Measurements from ENCODE around the gene SMYD3.
"Not testable (repeated sequence)": the region's sequence is repeated elsewhere in the genome, so short reads cannot be mapped to it uniquely, and the experiment has no call there.

SMYD3 gene

DNA sequence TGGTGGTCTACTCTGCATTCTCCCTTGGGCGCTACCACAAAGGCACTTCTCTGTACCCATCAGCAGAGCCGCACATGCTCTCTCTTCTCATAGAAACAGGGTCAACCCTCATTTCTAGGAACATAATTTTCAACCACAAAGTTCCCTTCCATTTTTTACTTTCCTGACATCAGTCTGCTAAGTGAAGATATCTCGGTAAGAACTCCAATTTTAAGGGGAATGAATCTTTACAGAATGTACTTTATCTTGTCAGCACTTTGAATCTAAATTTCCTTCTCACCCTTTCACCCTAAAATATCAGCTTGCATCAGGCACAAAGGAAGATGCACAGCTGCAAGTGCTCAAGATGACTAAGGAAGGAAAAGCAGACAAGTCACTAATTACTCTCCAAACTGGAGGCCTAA is 545.9 kb downstream of the SMYD3 start:
- DNase-seq, result no peak

DNA sequence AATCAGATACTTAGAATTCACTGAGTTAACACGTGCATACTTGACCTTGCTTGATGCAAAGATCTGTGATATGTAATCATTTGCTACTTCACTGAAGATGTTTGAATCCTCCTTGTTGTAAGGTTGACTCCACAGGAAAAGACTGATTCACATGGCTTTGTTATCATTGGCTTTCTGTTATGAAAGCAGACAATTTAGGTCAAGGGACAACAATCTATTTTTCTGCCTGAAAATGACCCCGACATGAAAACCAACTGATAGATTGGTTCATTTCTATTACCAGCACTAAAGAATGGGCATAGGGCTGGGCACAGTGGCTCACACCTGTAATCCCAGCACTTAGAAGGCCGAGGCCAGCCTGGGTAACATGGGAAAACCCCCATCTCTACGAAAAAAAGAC is 546.9 kb downstream of the SMYD3 start:
- DNase-seq, result no peak

DNA sequence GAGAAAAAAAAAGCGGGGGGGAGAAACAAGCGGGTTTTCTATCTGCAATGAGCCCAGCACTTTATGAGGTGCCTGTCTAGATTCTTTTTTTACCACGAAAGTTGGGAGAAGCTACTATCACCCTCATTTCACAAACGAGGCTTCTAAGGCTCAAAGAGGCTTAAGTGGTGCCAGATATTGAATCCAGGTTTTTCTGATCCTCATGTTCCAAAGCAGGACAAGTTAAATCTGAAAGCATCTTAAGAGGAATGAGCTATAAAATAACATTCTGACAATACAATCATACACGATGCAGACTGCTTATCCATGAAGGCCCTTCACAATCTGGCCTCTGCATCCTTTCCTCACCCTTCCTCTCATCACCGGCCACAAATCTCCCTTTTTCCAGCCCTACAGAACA is 549.1 kb downstream of the SMYD3 start:
- DNase-seq, result no peak

DNA sequence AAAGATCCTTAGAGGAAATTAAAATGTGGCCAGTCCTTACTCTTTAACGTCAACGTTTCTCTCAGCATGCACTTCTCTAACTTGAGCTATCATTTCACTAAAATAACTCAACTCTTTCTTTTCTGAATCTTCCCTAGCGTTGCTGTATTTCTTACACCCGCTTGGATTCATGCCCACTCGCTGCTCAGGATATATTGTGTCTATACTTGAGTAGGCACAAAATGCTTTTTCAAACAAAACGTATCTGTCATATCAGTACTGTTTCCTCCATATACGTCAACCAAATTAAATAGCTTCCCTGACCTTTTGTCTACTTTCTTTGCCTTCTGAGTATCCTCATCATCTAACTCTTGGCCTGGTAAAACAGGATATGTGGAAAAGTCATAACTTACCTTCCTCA is 549.7 kb downstream of the SMYD3 start:
- no peak for DNase-seq

DNA sequence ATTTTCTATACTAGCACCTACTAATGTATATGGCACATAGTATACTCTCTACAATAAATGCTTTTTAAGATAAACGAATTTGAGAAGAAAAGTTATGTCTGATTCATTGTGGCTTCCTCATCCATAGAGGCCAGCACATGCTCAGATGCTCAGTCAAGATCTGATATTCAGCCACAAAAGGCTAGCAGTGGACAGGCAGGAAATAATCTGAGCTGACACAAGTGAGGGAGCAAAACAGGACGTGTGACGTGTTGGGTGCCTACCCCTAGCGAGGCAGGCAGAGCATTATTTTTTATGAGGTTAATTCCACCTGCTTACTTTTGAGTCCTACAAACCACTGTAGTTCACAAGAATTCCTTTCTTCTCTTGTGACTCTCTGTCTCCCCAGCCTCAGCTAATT is 550.9 kb downstream of the SMYD3 start:
- DNase-seq, result no peak

DNA sequence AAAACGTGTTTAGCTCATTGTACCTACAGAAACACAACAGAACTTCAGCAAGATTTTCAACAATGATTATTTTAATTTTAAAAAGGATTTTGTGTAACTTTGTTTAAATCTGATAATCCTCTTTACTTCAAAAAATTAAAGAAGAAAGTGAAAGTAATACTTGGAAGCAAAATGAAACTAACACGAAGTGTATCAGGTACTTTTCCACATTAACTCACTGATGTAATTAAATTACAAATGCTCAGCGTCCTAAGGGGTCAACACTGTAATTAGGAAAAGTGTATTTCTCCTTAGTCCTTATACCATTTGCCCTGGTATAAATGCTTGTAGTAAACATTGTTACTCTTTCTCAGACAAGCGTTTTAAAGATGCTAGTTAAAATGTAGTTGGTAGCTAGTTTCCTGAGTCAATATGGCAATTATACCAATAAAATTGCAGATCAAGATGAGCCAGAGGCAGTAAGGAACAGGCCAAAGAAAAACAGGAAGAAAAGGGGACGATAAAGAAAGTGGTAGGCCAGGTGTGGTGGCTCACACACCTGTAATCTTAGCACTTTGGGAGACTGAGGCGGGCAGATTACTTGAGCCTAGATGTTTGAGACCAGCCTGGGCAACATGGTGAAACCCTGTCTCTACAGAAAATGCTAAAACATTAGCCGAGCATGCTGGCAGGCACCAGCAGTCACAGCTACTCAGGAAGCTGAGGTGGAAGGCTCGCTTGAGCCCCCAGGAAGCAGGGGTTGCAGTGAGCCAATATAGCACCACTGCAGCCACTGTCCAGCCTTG is 553.0 kb downstream of the SMYD3 start:
- no peak for DNase-seq

DNA sequence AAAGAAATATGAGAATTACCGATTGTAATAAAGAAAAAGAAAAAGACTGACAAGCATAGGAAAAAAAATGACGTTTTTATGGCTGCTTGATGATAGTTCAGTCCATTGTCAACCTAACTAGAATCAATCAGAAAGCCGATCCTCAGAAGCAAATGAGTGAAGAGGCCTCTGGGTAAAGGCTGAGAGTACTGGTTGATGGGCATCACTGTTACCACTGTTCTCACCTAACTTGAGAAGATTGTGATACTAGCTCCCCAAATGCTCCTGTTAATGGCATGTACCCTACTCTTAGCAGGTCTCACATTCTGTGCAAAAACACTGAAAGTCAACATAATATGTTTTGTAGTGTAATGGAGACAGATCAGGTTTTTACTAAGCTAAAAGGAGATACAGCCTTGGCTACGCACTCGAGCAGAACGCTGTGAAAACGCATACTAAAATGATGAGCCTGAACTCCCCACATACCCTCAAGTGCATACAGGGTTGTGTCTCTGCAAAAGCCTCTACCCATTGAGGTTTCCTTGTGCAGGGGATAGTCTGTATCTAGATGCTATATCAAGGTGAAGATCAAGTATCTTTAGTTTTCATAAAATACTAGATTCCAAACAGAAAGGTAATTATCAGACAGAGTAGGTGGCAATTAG is 554.6 kb downstream of the SMYD3 start:
- DNase-seq, result no peak

DNA sequence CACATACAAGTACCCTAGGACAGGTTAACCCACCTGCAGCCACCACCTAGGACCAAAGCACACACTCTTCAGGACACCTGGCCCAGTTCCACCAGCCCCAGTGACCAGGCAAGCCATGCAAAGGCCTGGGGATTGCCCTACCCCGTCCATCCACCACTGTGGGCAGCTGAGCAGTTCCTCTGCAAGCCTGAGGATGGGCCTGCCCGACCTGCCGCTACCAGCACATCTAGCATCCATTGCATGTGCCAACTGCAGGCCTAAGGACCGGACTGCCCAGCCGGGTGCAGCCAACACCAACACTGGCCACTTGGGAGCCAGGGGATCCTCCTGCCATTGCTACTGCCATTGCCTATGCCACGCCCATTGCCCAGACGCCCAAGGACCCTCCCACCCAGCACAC is 558.3 kb downstream of the SMYD3 start:
- no peak for DNase-seq

DNA sequence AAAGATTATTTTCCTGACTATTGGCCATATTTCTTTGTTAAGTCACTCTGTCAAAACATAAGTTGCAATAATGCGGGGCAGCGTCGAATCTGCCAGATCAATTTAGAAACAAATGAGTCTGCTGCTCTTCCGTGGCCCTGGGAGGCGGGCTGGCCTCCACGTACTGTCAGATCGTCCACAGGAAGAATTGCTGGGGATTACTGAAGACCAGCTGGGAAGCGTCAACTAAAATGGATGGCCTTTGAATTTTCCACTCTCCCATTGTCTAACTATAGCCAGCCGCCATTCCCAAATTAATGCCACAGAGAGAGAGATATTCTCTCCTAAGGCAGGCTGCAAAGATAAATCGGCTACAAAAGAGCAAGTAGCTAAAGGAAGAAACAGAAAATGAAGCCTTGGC is 560.2 kb downstream of the SMYD3 start:
- DNase-seq, result no peak

DNA sequence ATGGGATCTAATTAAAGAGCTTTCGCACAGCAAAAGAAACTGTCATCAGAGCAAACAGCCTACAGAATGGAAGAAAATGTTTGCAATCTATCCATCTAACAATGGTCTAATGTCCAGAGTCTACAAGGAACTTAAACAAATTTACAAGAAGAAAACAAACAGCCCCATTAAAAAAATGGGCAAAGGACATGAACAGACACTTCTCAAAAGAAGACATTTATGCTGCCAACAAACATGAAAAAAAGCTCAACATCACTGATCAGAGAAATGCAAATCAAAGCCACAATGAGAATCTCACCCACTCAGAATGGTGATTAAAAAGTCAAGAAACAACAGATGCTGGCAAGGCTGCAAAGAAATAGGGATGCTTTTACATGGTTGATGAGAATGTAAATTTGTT is 561.9 kb downstream of the SMYD3 start:
- not testable (repeated sequence) for DNase-seq

DNA sequence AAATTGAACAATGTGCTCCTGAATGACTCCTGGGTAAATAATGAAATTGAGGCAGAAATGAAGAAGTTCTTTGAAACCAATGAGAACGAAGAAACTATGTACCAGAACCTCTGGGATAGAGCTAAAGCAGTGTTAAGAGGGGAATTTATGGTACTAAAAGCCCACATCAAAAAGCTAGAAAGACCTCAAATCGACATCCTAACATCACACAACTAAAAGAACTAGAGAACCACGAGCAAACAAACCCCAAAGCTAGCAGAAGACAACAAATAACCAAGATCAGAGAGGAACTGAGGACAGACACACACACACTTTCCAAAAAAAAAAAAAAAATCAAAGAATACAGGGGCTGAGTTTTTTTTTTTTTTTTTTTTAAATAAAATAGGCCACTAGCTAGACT is 564.2 kb downstream of the SMYD3 start:
- DNase-seq, result no peak

DNA sequence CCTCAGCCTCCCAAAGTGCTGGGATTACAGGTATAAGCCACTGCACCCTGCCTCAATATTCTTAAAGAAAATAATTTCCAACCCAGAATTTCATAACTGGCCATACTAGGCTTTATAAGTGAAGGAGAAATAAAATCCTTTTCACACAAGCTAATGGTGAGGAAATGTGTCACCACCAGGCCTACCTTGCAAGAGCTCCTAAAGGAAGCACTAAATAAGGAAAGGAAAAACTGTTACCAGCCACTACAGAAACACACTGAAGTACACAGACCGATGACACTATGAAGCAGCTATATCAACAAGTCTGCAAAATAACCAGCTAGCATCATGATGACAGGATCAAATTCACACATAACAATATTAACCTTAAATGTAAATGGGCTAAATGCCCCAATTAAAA is 565.3 kb downstream of the SMYD3 start:
- not testable (repeated sequence) for DNase-seq

DNA sequence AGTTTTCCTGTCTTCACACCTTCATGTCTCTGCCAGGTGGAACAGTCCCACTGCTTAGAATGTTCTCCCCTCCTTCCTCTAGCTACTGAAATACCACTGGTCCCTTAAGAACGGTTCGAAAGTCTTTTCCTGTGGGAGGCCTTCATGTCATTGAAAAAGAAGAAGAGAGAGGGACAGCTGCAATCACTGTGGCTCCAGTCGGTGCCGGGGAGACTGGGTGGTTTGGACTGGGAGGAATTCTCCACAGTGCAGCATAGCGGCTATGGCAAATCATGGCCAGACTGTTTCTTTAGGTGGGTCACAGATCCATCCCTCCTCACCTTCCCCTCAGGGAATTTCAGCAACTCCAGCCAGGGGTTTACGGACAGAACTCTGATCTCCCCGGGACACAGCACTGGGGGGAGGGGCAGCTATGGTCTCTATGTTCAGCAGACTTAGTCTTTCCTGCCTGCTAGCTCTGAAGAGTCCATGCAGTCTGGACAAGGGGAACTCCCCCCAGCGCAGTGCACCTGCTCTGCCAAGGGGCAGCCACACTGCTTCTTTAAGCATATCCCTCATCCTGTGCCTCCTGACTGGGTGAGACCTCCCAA is 567.2 kb downstream of the SMYD3 start:
- no peak for DNase-seq

DNA sequence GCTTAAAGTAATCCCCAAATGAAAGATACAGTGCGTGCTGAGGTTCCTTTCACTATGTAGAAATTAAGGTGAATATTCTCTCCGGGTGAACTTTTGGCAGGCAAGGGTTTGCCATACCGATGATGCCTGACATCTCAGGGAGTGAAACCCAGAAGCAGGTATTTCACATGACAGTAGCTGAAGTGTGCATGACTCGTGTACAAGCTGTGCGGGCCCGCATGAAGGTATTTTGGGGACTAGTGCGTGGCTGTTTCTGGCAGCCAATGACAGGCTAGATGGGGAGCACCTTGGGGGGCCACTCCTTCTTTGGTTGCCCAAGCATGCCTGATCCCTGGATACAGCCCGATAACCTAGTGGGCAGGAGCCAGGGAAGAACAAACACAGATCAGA is 569.0 kb downstream of the SMYD3 start:
- no peak for DNase-seq

DNA sequence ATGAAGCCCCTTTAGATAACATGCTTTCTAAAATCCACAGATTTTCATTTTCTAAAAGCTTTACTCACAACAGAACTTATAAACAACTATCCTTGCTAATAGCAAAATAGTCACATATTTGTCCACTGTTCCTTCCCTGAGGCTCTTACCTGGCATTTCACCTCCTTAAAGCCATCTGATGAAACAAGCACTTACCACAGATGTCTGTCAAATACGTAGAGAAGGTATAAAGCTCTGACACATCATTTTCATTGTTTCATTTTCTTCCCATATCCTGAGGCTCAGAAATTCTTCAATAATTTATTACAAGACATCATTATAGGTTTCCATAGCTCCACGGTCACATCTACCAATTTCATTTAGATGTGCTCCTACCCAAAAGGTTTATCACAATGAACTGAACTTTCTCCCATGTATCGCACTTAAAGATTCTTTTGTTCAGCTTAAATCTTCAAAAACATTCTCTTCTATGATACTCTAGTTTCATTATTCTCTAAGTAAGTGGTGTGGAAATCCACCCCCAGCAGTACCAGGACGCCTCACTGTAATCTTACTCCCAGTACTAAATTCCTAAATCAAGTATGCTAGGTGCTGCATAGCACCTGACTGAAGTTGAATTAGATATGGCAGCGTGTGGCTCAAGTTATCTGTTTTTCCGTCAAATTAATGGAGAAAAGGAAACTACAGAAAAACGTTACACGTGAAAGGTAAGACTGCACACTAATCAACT is 569.6 kb downstream of the SMYD3 start:
- DNase-seq, result no peak

DNA sequence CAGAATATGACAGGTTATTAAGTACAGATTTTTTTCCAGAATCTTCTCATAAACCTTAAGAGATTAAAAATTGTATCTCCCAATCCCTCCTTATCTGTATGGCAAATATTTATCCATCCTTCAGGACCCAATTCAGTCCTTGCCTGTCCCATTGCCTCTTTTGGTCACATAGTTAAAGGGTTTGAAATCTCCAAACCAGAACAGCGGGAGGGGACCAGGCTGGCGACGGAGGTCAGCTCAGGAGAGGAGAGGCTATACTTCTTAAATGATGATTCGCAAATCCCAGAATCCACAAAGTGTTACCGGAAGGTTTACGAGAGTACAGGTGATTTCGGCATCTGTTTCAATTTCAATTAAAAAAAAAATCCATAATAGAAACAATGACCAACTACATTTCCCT is 572.7 kb downstream of the SMYD3 start:
- no peak for DNase-seq

DNA sequence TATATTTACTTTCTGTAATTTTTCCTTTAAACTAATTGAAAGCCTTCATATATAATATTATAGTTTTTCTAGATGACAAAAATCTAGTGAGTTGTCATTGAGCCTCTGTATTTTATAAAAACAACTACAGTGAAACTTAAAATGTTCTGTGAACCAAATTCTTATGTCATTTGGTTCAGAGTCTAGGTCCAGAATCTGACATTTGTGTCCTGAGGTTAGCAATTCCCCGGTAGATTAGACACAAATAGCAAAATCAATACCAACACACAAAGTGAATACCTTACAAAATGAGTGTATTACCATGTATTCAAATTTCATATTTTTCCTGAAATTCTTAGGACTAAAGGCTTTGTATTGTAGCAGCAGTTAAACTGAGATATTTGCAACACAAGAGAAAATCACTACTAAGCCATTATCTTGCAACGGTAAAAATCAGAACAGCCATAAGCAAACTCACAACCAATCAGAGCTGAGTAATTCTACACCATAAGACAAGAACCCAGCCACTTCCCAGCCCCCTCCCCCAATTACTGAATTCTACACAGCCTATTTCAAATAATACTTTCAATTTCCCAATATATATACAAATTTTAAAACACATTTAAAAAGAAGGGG is 573.5 kb downstream of the SMYD3 start:
- DNase-seq, result no peak

DNA sequence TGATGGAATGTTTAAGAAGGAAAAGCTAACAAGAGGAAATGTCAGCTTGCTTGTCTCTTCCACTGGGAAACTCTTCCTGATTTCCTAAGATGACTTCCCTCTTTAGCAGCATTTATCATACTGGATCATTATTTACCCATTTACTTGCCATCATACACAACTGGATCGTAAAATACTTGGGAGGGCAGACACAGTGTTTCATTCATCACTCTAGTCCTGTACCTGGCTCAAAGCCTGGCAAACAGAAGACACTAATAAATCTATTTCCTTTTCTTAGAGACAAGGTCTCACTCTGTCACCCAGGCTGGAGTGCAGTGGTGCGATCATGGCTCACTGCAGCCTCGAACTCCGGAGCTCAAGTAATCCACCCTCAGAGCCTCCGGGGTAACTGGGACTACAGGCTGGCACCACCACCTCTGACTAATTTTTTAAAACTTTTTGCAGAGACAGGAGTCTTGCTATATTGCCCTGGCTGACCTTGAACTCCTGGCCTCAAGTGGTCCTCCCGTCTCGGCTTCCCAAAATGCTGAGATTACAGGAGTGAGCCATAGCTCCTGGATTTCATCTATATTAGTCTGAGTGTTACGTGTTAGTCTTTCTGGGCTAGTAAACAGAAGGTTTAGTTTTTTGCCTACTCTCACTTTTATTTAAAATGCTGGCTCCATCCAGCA is 574.6 kb downstream of the SMYD3 start:
- no peak for DNase-seq

DNA sequence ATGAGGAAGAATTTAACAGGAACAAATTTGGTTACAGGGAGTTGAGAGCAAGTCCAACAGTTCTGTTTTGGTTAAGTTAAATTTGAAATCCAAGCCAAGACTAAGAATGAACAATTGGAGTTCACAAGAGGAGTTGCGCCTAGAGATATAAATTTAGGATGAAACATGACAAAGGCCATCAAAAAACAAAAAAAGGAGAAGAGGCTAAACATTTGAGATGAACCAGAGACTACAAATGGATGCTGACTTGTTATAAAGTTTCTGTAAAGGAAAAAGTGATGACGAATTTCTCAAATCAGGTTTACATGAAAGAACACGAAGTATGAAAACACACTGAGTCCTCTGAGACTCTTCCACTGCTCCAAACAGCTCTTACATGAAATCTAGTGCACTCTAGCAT is 575.6 kb downstream of the SMYD3 start:
- no peak for DNase-seq

DNA sequence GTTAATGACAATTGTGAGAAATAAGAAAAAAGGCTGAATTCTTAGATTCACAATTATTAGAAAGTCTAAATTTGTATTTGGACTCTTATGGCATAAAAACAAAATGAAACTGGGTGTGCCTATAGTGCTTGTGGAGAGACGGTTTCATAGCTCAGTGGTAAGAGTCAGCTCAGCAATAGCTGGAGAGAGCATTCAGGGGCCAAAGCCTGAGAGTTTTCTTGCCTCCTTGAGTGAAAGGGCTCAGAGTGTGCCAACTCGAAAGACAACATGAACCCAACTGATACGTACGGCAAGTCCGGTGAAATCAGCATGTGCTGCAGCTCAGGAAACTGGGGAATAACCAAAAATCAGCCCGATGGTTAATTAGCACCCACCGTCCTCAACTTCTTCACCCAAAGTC is 577.9 kb downstream of the SMYD3 start:
- no peak for DNase-seq

DNA sequence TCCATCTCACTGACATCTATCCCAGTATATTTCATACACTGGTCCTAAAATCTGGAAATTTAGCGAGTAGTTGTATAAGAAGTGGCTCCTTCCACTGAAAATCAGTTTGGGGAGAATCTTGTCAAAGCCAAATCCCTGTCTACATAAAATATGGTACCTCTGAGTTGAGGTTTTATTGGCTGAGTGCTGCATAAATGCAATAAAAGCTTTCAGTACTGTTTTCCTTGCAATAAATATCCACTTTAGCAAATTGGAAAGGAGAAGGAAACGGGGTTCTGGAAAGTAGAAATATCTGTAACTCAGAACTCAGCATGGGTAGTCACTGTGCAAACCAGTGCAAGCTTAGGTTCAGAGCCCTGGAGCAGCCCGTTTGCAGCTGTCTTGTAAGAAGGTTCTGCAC is 580.2 kb downstream of the SMYD3 start:
- no peak for DNase-seq

All from hypothalamus (tissue), 51 donors.